Cardiac muscle cell (in vitro differentiated cells and primary cell): ENCODE measurements around the gene B4GALNT3. TPM values are rescaled to one million over a fixed set of nuclear protein-coding genes. Genes with fewer than 3 reads are reported as not detected.
A peak's percentile ranks its signal among the peaks of the same experiment; 100 is the strongest.

Experiments
- DNase-seq, 2 donors: peaks; one replicate each; pipeline versions ENCODE4 v3.0.0 to v3.0.0-alpha.2; 2010 to 2017; ENCODE audit warnings: low read depth in 1 of 2, low spot score in 1 of 2
- H3K27ac ChIP-seq: fragments of 200-600 bp; sonication (generic); 2 replicates; pipeline ENCODE4 v1.5.1; 2016
- H3K27me3 ChIP-seq: fragments of 200-600 bp; sonication (generic); 2 replicates; pipeline ENCODE4 v1.6.0; 2016; ENCODE audit warnings: control low read depth
- H3K36me3 ChIP-seq: fragments of 200-600 bp; sonication (generic); 2 replicates; pipeline ENCODE4 v1.5.1; 2016; ENCODE audit warnings: control low read depth
- H3K4me1 ChIP-seq: fragments of 200-600 bp; sonication (generic); 2 replicates; pipeline ENCODE4 v1.8.1; 2017; ENCODE audit warnings: low read depth, mild to moderate bottlenecking, mixed run types
- H3K4me3 ChIP-seq: fragments of 200-600 bp; sonication (generic); 2 replicates; pipeline ENCODE4 v1.5.1; 2016; ENCODE audit warnings: mild to moderate bottlenecking
- H3K9me3 ChIP-seq: fragments of 200-600 bp; sonication (generic); 2 replicates; pipeline ENCODE4 v1.5.1; 2017; ENCODE audit warnings: low read depth, mild to moderate bottlenecking, control low read depth
- CTCF ChIP-seq: IDR thresholded peaks from 2 replicates; pipeline ENCODE4 v1.5.1; 2012; ENCODE audit warnings: low read depth, mild to moderate bottlenecking, low read length
- polyA plus RNA-seq: library from polyadenylated mRNA; unstranded; fragments of >200 nt; fragmentation: Nextera tagmentation; extraction: Ambion mirVana; gene quantifications from 2 replicates; pipeline ENCODE4 v1.2.1, GENCODE V29; 2016
- total RNA-seq: library from RNA; depleted of rRNA; stranded (reverse); fragments of >200 nt; gene quantifications from 2 replicates; pipeline ENCODE4 v1.2.3, GENCODE V29; 2016

The B4GALNT3 gene
- total and polyA plus RNA-seq, 2 experiments from 2014 or later: 23.7 to 38.6 TPM

GRCh38 chr12:495466-495865 lies 35.7 kb downstream of the B4GALNT3 start:
- TF ChIP-seq CTCF: no peak
- DNase-seq: no peak
- H3K27ac ChIP-seq: no peak overlapping the region

GRCh38 chr12:496736-497135 lies 37.0 kb downstream of the B4GALNT3 start:
- no peak overlapping the region for H3K4me3 ChIP-seq
- H3K4me1 ChIP-seq: no peaks in the 10 kb centered on the region
- H3K27me3 ChIP-seq: no peaks in the 10 kb centered on the region
- no peak overlapping the region for H3K27ac ChIP-seq
- H3K9me3 ChIP-seq: no peaks in the 10 kb centered on the region
- no peak for DNase-seq
- H3K36me3 ChIP-seq: no peaks in the 10 kb centered on the region
- TF ChIP-seq CTCF: no peak

More at GRCh38 chr12:495466-495865, 35.7 kb downstream of the B4GALNT3 start:
- H3K27me3 ChIP-seq: no peaks in the 10 kb centered on the region
- H3K9me3 ChIP-seq: no peaks in the 10 kb centered on the region
- H3K36me3 ChIP-seq: no peaks in the 10 kb centered on the region
- no peaks in the 10 kb centered on the region for H3K4me1 ChIP-seq
- no peak overlapping the region for H3K4me3 ChIP-seq

DNA sequence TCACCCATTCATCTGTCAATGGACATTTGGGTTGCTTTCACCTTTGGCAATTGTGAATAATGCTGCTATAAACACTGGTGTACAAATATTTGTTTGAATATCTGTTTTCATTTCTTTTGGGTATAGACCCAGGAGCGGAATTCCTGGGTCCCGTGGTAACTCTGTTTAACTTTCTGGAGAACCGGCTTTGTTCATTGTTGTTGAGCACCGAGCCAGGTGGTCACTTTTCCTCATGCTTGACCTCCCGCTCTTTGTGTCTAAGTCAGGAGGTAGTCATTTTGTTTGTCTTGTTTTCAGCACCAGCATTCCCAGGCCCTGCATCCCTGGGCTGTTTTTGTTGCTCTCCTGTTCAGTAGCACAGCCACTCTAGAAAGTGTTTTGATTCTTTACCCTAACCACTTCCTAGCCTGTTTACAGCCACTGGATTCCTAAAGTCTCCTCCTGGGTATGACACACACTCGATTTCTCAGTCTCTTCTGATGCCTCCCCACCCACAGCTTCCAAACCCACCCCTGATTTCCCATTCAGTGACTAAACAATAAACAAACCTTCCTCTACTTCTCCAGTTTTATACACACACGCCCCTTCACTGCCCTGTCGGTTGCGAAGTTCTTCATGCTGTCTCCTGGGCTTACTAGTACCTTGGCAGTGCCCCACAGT lies 37.9 kb downstream of the B4GALNT3 start:
- DNase-seq: no peak
- Histone ChIP-seq H3K36me3 (no peaks in the 10 kb centered on the region), H3K9me3 (no peaks in the 10 kb centered on the region), H3K27ac (no peak overlapping the region), H3K4me1 (peaks cover 8% of the 10 kb centered on the region), H3K27me3 (no peaks in the 10 kb centered on the region), H3K4me3 (no peak overlapping the region)
- no peak for TF ChIP-seq CTCF

DNA sequence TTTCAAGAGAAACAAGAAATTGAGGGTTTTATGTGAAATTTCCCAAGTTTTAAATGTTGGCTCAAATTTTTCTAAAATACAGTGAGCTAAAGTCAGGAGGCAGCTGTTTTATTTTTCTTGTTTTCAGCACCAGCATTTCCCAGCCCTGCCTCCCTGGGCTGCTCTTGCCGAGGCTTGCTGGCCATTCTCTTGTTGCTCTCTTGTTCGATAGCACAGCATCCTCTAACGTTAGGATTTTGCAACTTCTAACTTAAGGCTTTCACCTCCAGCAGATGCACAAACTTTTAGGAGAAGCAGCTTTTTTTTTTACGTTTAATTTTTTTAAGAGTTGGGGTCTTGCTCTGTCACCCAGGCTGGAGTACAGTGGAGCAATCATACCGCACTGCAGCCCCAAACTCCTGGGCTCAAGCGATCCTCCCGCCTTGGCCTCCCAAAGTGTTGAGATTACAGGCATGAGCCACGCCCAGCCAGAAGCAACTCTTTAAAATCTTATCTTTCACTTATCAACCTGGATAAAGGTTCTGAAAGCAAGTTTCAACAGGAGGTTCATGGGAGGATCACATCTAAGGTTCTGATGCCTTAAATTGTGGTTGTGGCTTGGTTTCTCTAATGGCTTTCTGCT lies 40.2 kb downstream of the B4GALNT3 start:
- Histone ChIP-seq H3K4me1 (peaks cover 22% of the 10 kb centered on the region), H3K27me3 (no peaks in the 10 kb centered on the region), H3K36me3 (no peaks in the 10 kb centered on the region), H3K4me3 (no peak overlapping the region), H3K27ac (no peak overlapping the region), H3K9me3 (no peaks in the 10 kb centered on the region)
- peak in 1 of 2 donors; percentile 43 for DNase-seq
- no peak for TF ChIP-seq CTCF

GRCh38 chr12:501722-502447 lies 42.1 kb downstream of the B4GALNT3 start:
- TF ChIP-seq CTCF: no peak
- no peak for DNase-seq
- H3K4me3 ChIP-seq: no peak overlapping the region
- H3K4me1 ChIP-seq: peaks cover 29% of the 10 kb centered on the region
- H3K9me3 ChIP-seq: no peaks in the 10 kb centered on the region
- no peaks in the 10 kb centered on the region for H3K27me3 ChIP-seq
- no peaks in the 10 kb centered on the region for H3K36me3 ChIP-seq
- H3K27ac ChIP-seq: peak overlapping the region; percentile 84
